GM19193 (cell line): ENCODE results near the gene COA5.

Source experiments
- POLR2A ChIP-seq: IDR thresholded peaks from 4 replicates; pipeline ENCODE4 v1.6.1; 2011; ENCODE audit not compliant: insufficient read depth, insufficient read length; ENCODE audit errors: extremely low read depth

Gene COA5

DNA sequence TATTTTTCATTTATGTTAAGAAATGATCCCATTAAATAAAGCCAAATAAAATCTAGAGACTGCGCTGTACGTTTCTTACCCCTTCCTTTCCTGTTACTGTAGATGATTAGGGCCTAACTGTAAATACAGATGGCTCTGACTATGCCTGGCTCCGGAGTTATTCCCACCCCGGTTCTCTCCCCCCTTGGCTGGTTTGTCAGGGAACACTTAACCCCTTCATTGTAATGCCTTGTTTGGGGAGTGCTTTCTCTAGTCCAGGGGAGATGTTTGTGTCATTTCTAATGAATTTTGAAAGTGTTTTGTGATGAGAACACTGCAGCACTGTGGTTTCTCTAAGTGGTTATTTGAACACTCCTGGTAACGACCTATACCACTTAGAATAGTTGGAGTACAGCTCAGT lies 8.8 kb upstream of the COA5 start:
- TF ChIP-seq POLR2A, result no peak

DNA sequence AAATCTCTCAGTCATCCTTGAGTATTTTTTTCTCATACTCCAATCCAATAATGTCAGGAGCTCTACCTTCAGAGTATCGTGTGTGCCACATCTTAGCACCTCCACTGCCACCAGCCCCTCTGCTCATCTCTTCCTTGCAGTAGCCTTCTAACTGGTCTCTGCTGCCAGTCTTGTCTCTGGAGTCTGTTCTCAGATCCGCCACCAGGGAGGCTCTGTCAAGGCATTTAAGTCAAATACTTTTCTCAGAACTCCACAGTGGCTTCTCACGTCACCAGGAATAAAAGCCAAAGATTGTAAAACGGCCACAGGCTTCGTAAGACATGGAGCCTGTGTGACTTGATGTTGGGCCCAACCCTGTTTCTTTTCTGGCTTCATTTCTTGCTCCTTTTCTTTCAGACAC lies 7.2 kb upstream of the COA5 start:
- TF ChIP-seq POLR2A, result no peak

DNA sequence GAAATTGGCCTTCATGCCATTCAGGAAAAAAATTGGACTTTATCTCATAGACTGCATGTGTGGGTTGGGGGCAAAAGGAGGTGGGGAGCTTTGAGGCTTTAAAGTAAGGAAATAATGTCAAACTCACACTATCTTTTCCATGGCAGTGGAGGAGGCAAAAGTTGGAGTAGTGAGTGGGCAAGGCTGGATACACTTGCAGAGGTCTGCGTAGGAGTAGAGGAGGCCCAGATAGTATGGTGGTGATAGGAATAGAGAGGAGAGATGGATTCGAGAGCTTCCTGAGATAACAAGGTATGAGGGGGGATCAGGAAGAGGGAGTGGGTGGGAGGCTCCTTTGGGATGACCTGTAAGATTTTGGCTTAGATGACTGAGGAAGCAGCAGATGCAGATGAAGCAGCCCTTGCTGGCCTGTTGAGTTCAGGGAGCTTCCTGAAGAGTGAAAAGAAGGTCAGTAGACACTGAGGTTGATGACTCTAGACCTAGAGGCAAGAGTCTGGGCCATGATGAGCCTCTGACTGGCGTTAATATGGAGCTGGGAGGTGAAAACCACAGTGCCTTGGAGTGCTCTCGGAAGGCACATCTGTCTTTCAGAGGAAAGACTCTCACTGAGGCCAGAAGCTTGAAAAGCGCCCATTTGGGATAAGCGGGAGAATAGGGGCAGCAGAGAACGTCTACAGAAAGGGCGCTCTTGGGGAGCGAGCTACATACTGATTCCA lies 5.9 kb upstream of the COA5 start:
- no peak for TF ChIP-seq POLR2A

DNA sequence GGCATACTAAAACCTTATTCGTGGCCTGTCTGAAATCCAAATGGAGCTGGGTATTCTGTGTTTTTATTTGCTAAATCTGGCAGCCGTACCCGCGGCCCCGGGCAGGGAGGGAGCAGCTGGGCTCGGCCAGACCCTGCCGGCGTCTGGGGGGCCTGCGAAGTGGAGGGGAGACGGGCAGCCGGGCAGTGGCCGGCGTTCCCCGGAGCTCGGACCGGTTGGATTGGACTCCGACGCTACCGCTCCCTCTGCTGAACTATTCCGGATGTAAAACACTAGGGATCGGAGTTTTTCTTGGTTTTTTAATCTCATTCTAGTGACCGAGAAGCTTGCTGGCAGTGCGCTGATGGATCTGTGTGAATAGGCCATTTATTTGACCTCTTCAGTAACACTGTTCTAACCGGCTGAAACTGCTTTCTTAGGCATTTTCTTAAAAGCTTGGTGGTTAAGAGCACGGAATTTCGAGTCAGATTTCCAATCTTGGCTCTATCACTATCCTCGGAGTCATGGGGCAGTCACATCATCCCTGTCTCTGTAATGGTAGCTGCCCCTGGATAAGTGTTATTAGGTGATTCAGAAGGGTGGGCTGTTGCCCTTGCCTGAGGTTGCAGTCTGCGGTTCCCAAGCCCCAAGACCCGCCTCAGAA lies 771 bp upstream of the COA5 start:
- TF ChIP-seq POLR2A, result no peak

DNA sequence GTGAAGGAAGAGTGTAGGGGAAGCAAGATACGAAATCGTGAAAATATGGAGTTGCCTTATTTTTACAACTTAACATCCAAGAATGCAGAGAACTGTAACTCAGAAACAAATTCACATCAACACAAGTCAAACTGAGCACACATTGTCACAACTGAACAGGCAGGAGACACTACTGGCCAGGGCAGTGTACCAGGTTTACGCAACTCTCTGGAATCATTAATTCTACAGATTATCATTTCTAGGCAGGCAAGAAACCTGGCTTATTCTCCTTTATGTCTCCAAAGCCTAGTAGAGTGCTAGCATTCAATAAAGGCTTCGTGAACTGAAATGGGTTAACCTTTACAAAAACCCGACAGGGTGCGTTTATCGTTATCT lies 584 bp downstream of the COA5 start:
- TF ChIP-seq POLR2A, result no peak

DNA sequence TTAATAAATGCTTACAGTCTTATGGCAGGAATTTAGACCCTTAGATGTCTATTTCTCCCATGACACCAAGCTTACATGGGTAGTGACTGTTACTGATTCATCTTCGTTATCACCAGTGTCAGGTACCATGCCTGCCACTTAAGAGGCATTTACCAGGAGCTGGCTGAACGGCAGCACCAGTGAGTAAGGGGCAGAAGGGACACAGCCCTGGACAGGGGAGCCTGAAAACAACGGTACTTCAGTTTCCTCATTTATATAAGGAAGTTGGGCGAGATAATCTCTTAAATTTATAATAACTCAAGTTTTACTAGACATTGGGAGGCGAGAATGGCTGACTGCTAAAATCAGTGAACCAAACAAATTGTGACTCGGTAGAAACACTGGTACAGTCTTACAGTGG lies 1.2 kb downstream of the COA5 start:
- TF ChIP-seq POLR2A, result no peak

DNA sequence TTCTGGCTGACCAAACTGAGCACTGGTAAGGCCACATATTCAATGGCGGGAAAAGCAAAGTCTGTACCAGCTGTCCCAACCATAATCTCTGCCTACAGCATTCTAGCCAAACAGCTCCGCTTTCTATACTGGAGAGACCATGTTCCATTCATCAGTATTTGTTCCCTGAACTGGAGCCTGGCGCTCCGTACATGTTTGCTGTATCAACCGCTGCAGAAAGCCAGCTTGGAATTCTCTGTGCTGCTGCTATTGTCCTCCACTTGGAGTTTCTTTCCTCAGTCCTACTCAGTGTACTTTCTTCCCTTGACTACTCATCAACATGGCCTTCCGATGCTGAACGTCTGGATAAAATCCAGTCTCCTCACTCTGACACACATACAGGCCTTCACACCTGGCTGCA lies 1.9 kb downstream of the COA5 start:
- no peak for TF ChIP-seq POLR2A

DNA sequence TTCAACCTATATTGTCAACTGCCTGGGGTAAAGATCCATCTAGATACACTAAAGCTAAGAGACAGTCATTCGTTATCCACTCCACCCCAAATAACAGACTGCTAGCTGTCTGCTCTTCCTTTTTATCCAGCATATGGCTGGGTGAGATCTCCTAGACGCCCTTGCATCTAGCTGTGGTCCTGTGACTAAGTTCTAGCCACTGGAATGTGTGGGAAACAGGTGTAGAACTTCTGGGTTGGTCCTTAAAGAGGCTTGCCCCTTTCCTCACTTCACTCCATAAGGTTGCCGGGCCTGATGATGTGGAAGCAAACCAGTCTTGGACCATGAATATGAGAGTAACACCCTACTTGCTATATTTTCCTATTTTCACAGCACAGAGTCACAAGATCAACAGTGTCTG lies 3.2 kb downstream of the COA5 start:
- TF ChIP-seq POLR2A, result no peak

DNA sequence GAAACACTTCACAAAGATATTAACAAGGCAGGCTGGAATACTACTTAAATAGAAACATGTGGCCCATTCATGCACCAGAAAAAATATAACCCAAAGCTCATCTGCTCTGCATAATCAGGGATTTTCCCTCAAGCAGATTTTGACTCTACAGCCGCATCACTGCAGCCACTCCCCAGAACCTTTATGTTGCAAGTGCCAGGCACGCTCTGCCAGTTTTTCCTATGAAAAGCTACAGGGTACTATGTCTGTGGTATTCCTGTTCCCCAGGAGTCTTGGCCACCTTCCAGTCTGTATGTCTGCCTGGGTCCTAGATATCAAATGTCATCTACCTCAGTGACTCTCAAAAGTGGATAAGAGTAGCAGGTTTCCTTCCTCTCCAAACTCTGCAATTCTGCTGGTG lies 3.8 kb downstream of the COA5 start:
- no peak for TF ChIP-seq POLR2A

DNA sequence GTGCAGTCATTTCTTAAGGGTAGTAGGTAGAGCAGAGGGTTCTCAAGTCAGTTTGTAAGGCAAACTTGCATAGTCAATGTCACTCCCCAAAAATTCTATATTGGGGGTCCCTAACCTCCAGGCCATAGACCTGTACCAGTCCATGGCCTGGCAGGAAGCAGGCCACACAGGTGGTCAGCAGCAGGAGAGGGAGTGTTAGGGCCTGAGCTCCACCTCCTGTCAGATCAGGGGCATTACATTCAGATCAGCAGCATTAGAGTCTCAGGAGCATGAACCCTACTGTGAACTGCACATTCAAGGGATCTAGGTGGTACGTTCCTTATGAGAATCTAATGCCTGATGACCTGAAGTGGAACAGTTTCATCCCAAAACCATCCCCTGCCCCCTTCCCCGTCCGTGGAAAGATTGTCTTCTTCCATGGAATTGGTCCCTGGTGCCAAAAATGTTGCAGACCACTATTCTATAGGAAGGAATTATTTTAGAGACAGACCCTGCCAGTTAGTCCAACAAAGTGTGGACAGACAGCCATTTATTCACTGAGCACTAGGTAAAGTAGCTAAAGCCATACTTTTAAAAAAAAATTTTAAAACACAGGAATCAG lies 6.7 kb downstream of the COA5 start:
- no peak for TF ChIP-seq POLR2A

DNA sequence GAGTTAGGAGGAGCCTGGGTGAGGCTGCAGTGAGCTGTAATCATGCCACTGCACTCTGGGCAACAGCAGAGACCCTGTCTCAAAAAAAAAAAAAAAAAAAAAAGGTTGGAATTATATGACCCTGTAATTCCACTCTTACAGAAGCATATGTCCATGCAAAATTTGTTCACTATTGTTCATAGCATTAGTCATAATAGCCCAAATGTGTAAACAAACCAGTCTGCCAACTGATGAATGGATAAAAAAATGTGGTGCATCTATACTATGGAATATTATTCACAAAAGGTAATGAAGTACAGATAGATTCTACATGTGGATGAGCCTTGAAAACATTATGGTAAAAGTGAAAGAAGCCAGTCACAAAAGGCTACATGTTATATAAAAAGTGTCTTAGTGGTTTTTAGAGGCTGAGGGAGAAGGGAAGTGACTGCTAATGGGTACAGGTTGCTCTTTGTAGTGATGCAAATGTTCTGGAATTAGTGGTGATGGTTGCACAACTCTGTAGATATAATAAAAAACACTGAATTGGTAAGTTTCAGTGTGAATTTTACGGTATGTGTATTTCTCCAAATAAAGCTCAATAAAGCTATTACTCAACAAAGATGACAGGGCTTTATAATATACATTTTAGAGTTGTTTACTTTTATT lies 9.4 kb downstream of the COA5 start:
- TF ChIP-seq POLR2A, result no peak

DNA sequence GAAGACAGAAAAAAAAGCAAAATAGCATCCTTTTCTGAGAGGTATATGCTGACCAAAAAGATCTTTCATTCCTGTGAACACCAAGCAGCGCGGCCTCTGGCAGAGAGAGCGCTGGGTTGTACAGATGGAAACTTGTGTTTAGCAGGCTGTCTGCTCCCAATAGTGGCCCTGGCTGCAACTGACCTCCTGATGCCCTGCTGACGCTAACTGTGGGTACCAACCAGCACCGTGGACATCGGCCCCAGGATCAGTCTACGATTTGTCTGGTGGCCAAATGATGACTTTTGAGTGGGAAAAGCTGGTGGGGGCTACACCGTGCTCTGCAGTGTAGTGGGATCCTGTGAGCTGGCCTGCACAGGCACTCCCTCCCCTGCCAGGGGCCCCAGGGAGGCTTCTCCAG lies 15.7 kb downstream of the COA5 start:
- no peak for TF ChIP-seq POLR2A

DNA sequence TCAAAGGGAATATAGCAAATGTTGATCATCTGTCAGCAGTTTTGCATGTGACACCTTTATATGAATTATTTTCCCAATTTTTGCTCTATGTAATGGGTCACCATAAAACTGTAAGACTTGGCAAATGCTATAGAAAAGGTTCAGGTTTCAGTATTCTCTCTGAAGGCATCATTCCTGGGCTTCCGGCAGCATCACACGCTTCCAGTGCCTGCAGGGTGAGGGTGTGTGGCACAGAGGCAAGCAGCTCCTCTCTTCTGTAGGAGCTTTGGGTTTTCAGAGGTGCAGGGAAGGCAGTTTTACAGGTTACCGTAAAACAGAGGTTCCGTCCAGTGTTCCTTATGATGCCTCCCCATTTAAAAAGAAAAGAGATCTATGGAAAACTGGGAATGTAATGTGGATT lies 18.8 kb downstream of the COA5 start:
- no peak for TF ChIP-seq POLR2A

DNA sequence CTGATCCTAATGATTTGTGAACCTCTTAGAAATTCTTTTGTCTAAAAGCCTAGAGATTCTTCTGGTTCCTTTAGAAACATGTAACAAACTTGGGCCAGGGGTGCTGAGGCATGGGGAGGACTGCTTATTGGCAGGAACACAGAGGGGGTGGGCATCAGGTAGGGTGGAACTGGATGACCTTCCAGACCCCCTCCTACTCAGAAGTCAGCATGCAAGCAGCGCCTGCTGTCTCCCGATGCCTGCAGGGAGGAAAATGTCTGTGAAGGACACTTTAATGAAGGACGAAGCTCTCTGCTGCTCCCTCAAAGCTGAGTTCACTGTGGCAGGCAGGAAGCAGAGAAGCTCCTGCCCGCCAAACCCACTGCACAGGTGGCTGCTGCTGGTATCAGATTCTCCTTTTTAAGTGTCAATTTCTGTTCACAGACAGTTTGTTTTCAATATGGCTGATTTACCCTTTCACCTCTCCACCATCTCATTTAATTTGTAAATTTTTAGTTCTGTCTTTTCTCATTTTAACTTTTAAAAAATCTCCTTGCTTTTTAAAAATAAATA lies 19.4 kb downstream of the COA5 start:
- TF ChIP-seq POLR2A, result no peak

DNA sequence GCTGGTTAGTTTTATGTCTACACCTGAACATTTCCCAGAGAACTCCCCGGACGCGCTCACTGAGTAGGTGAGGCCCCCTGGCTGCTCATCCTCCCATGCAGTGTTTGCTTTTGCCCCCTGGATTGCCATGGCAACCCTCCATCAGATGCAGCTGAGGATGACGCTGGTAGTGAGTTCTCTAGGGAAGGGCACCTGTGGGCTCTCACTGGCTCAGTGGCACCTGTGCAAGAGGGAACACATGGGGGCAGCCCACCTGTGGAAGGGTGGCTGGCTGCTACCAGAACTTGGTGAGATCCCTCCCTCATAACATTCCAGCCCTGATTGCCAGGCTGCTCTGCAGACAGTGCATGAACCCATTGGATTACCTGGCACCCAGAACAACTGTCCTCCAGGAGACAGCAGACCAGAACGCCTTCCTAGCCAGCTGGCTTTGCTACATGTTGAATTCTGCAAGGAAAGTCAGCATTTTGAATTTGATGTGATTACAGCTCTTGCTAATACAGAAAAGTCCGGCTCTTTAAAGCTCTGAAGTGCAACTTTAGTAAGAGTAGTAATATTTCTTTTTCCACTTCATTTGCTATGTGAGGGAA lies 21.7 kb downstream of the COA5 start:
- no peak for TF ChIP-seq POLR2A

DNA sequence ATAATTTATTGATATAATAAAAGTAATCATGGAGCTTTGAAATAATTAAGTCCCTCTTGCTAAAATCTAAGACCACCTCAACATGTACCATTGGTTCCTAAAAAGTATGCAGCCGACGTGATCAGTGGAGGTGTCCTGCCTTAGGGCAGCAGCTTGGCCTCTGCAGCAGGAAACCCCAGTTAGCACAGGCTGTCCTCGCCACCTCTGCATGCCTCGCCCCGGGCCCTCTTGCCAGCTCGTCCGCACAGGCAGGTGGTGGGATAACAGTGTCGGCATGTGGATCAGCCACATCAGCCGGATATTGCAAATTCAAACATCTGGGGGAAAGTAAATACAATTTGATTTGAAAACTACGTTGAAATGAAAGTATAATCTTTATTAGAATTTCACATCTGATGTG lies 22.9 kb downstream of the COA5 start:
- TF ChIP-seq POLR2A, result no peak
